ENCODE data around the gene PDE8B.

PDE8B gene

DNA sequence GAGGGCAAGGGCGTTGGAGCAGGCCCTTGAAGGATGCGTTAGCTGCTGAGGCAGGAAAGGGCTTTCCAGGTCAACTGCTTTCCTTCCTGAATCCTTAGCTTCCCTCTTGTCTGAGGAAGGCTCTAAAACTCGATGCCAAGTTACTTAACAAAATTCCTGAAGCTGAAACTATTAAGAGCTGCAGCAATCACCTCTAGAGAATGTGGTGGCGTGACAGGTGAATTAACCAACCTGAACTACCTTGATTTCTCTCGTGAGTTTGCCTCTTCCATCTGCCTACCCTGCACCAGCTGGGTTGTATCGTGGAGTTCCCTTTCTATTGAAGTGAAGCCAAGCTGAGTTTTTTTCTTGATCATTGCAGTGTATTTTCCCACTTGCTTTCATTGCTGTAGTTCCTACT, 96.1 kb downstream of the PDE8B start:
- TF ChIP-seq, protein P1, sequence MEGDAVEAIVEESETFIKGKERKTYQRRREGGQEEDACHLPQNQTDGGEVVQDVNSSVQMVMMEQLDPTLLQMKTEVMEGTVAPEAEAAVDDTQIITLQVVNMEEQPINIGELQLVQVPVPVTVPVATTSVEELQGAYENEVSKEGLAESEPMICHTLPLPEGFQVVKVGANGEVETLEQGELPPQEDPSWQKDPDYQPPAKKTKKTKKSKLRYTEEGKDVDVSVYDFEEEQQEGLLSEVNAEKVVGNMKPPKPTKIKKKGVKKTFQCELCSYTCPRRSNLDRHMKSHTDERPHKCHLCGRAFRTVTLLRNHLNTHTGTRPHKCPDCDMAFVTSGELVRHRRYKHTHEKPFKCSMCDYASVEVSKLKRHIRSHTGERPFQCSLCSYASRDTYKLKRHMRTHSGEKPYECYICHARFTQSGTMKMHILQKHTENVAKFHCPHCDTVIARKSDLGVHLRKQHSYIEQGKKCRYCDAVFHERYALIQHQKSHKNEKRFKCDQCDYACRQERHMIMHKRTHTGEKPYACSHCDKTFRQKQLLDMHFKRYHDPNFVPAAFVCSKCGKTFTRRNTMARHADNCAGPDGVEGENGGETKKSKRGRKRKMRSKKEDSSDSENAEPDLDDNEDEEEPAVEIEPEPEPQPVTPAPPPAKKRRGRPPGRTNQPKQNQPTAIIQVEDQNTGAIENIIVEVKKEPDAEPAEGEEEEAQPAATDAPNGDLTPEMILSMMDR (IDR thresholded peaks at IDR 0.05): no peak

DNA sequence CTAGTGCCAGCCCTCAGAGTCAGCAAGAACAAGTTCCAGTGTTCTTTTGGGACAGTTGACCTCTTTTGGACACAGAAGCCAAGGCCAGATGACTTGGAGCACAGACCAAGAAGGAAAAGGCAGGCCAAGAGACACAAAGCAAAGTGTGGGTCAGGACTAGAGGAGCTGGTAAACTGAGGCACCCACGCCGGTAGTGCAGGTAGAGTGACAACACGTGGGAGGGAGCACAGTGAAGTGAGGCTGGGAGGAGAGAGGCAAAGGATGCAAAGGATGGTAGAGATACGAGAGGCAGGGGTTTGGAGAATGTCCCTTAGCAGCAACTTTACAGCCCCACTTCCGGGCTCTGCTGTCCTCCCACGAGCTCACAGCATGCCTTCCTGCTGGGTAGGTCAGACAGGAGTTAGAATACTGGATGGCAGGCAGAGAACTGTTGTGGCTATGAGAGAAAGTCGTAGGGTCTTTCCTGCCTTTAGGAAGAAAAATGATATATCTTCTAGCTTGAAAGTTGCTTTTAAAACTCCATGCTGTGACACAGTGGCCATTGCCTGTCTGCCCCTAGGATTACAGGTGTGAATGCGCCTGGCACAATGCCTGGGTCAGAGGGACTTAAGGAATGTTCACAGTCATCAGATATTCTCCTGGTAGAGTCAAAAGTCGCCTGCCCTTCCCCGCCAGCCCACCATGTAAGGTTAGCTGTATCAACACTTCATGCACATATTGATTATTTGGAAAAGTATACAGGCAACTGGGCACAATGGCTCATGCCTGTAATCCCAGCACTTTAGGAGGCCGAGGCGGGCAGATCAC, 97.9 kb downstream of the PDE8B start:
- TF ChIP-seq, protein P1 (IDR thresholded peaks at IDR 0.05): no peak

DNA sequence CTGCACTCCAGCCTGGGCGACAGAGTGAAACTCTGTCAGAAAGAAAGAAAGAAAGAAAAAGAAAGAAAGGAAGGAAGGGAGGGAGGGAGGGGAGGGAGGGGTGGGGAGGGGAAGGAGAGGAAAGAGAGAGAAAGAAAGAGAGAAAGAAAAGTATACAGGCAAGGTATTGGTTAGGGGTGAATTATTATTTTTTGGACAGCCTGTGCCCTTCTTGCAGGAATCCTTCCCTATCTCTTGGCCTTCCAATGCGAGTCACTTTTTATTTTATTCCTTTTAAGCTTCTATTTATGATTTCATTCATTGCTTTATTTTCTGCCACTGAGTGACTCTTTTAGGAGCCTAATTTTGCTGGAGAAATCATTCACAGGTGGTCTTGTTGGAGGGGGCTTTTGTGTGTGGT, 98.7 kb downstream of the PDE8B start:
- TF ChIP-seq, protein P1 (IDR thresholded peaks at IDR 0.05): no peak

DNA sequence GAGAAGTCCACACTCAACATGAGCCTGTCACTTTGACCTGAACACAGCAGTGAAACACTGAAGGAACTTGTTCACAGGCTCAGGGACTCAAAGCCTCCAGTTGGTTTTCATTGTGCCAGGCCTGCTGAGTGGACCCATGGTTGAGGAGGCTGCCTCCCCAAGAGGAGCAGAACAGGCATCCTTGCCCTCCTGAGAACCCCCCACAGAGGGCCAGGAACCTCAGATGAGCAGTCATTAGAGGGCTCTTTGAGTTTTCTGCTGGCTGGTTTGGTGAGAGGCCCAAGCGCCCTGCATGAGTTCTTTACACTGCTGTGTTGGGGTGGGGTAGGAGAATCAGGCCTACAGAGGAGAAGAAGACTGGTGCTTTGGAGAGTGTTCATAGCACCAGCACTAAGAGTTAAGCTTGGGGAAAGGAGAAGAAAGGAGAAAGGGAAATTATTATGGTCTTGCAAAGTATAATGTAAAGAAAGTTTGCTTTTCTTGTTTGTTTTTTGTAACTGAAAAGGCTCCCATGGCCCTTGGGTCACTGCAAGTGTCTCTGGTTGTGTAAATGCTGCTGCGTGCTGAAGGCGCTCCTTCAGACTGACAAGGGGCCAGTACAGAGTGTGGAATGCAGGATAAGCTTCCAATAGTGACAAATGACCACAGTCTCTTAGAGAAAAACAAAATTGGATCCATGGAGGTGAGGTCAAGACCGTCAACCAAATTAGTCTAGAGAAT, 100.2 kb downstream of the PDE8B start:
- TF ChIP-seq, protein P1 (IDR thresholded peaks at IDR 0.05): no peak

DNA sequence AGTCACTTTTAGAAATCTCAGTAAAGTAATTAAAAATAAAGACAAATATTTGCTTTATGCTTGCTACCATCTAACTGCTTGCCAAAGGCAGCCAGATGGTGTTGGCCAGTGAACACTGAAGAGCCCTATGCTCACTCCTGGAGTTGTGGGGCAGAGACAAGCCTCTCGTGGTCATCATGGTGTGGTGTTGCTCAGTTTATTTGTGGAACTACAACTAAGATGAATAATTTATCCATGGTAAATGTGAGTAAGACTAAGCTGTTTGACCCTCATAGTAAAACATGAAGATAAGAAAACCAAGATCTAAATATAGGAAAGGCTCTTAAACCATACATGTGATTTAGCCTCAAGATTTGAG, 100.7 kb downstream of the PDE8B start:
- TF ChIP-seq, protein P1 (IDR thresholded peaks at IDR 0.05): no peak

DNA sequence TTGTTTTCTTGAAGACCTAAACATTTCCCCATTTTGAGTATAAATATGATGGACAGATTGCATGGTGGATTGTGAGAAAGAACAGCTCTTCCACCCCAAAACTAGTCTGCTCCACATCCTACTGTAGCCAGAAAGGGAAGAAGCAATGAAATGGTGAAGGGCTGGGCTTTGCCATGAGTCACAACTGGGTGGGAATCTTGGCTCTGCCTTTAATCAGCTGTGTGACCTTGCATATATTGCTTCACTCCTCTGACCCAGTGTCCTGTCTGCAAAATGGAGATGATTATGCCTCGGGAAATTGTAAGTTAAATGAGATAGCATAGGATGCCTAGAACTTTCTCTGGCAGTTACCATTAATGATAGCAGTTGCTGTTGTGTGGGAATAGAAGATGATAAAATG, 101.9 kb downstream of the PDE8B start:
- TF ChIP-seq, protein P1 (IDR thresholded peaks at IDR 0.05): no peak

DNA sequence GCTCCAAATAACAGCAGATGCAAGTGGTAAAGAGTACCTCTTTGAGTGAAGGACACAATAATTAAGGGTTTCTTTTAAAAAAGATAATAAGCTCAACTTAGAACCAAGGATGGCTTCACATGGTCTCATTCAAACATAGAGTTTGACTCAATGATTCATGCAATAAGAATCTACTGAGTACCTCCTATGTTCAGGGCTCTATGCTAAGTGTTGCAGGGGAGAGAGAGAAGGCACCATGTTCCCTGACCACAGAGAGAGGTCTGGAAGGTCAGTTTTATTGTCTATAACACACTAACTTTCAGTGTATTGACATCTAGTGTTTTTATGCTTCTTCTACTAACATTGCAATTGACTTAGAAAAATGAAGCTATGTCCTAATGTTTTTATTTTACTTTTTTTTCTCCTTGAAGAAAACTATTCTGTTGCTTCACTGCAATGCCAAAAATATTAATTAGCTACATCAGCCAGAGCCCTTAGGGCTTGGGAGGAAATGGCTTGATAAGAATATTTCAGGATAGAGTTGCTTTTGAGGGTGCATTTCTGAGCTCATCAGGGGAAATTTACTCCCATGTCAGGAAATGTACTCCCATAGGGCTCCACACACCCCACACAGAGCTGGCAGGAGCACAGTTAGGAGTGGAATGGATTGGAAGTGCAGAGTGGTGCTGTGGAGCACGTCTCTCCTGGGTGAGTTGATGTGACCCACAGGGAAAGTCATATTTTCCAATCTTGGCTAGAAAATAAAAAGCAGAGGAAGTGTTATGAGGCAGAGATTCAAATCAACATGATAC, 106.6 kb downstream of the PDE8B start:
- TF ChIP-seq, protein P1 (IDR thresholded peaks at IDR 0.05): no peak

Measured in LNCAP (cell line).